NCI-H2196 treated with DMSO at 0.1 percent for 48 hours (cell line): ENCODE data around the gene NPEPL1.

Experiments
- DNase-seq: peaks from one replicate; lab custom pipeline; 2025; ENCODE audit not compliant: unreplicated experiment; lab: John Stamatoyannopoulos, UW

Gene NPEPL1

DNA sequence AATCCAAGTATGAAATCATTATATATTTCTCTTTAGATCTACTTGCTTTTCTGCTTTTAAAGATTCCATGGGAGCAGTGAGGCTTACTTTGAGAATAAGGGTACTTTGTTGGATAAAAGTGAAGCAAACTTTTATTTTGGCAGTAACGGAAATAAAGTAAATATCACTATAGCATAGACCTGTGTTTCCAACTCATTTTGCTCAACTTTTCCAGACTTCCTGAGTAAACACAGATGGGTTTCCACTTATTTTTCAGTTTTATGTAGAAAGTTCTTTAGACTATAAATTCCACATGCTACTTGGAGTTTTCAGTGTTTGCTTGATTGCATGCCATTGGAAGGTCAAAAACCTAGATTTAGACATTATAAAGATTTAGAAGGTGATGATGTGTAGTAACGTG, 35.3 kb upstream of the NPEPL1 start:
- no peak for DNase-seq

DNA sequence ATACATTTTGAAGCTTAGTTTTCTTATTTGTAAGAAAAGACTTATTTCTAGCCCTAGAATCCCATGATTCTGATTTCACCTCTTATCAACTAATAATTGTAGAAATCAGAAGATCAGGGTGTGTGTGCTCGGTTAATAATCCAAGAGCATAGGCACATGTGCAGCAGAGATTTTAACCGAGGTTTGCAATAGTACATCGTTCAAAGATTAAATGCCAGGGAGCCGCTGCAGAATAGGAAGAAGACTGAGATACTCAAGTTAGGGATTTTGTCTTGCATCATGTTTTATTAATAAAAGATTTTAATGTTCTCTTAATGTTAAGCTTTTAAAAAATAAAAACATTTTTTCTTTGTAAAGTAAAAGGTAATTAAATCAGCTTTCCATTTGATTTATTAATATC, 34.6 kb upstream of the NPEPL1 start:
- DNase-seq, result no peak

GRCh38 chr20:58658760-58659159, 33.8 kb upstream of the NPEPL1 start:
- no peak for DNase-seq

DNA sequence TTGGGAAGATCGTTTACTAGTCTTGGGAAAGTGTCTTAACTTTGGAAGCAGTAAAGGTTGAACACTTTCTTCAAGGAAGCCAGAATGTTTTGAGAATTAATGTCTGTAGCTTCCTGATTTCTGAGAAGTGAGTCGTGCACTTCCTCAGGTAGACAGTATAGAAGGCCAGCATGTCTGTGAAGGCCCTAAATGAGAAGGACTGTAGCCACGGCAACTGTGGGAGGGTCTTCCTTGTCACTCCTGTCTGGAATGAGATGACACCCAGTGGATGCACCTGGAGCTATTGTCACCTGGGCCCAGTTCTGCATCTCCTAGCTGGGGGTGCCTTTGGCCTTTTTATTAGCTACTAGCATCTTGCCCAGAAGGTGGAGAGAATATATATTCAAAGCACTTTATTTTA, 32.8 kb upstream of the NPEPL1 start:
- DNase-seq, result no peak

- no peak for DNase-seq
Observed at GRCh38 chr20:58660855-58661597, 31.6 kb upstream of the NPEPL1 start.

DNA sequence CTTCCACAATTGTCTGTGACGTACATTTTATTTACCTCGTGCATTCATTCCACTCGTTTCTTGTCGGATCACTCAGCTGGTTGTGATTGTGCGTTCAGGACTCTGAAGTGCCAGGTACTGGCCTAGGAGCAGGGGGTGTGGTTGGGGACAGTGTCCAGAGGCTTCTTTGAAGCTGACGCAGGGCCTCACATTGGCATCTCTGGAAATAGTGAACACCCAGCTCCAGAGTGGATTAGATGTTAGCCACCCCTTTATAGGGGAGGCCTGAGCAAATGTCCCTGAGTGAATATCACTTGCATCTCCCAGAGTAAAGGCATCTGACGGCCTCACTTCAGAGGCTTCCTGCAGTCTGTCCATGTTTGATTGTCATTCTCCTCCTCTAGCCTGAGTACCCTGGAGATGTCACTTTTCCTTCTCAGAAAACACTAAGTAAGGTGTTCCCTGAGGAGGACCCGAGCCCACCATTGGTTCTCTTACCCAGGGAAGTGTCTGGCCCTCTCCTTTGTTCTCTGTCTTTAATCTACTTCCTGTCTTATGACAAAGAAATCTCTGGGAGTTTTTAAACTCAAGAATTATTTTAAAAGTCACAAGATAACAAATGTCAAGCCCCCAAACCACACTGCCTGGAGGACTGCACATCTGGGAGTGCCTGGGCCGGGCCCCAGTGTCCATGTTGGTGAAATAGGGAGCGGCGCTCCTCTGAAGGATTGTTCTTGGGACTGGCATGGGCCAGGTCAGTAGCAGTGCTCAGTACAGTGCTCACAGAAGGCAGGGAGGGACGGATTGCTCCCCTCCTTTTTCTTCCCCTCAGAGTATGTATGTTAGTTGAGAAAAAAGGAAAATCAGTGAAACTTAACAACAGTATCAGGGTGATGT, 30.8 kb upstream of the NPEPL1 start:
- DNase-seq, result no peak

DNA sequence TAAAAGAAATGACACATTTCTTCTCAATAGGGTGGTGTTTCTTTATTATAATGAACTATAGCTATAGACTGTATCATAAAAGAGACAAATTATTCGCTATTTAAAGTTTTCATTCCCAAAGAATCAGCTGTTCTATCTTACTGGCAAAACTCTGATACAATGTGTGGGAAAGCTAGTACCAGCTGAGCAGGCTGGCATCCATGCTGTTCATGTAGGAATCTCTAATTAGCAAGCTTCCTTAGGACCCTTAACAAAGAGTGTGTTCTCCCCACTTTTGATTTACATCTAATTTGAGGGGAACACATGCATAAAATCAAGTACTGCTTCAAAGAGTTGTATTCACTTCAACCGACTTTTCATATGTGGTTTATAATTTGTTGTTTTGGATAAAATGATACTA, 28.3 kb upstream of the NPEPL1 start:
- DNase-seq, result no peak

DNA sequence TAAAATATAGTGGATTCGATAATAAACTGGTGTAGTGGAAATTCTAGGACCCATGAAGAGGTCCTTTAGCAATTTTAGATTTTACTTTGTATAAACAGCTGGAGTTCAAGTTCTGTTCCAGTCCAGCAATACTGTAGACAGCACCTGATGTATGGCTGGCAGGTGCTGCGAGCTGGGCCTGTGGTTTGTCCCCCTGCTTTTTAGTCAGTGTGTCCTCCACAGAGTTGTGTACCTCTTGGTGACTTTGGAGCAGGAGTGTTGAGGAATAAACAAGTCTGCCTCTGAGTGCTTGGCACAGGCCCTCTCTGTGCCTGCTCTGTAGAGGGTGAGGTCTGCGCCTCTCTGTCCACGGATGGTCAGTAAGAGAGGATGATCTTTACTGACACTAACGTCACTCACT, 27.7 kb upstream of the NPEPL1 start:
- no peak for DNase-seq

GRCh38 chr20:58665606-58666005, 27.0 kb upstream of the NPEPL1 start:
- no peak for DNase-seq

DNA sequence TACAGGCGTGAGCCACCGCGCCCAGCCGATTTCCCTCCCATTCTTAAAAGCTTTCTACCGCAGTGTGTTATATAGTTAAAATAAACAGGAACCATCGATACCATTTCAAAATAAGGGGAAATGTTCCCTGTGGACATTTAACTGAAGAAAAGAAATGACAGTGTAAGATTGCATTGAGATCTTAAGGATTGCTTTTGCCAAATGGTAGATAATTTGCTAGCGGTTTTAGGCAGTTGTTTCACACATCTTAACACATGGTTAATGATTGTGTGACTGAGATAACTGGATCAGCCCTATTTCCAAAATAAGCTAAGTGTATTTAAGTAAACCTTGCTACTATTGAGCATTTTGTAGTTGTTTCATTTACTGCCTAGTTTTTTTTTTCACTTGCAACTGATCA, 25.9 kb upstream of the NPEPL1 start:
- no peak for DNase-seq

- no peak for DNase-seq
Observed at GRCh38 chr20:58667975-58668374, 24.6 kb upstream of the NPEPL1 start.

DNA sequence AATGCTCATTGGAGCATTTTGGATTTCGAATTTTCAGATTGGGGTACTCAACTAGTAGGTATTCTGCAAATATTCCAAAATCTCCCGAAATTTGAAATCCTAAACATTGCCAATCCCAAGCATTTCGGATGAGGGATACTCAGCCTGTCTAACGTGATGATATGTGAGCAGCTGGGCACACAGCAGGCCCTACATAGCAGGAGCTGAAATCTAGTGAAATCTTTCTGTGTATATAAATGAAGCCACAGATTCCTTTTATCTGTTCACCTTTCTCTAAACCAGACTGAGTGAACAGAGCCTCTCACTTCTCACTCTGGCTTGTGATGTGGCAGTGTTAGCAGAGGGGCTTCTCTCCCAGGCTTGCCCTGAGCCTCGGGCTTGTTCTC, 23.7 kb upstream of the NPEPL1 start:
- no peak for DNase-seq

- DNase-seq, result no peak
Observed at GRCh38 chr20:58669287-58670006, 23.2 kb upstream of the NPEPL1 start.

DNA sequence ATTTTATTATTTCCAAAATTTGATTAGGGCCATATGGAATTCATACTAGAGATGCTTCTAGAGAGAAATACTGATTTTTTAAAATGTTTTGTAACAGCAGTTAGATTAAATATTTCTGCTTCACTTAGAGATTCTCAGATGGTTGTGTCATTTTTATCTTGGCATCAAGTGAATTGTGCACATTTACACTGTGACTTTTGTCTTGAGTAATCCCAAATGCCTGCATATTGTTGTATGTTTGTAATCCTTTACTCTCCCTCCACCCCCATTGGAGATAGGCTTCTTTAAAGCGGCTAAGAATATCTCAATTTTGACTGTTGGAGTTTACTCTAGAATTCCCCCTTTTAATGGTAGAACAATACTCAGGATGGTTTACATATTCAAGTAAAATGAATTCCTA, 22.5 kb upstream of the NPEPL1 start:
- DNase-seq, result no peak

- no peak for DNase-seq
Observed at GRCh38 chr20:58670659-58671058, 21.9 kb upstream of the NPEPL1 start.

DNA sequence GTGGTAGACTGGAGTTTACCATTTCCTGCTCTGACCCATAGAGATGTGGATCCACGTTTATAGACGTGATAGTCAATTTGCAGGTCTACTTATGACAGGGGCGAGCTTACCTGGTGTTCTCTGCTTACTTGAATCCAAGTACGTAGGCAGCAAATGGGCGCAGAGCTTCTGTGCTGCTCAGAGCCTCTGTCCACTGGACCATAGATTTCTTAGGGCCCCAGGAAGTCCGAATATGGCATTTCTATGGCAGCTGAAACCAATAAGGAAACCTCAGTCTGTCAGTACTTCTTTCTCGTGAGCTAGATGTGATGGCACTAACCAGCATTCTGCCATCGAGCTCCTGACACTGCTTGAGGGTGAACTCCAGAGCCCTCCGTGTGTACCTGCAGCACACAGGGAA, 19.5 kb upstream of the NPEPL1 start:
- no peak for DNase-seq

DNA sequence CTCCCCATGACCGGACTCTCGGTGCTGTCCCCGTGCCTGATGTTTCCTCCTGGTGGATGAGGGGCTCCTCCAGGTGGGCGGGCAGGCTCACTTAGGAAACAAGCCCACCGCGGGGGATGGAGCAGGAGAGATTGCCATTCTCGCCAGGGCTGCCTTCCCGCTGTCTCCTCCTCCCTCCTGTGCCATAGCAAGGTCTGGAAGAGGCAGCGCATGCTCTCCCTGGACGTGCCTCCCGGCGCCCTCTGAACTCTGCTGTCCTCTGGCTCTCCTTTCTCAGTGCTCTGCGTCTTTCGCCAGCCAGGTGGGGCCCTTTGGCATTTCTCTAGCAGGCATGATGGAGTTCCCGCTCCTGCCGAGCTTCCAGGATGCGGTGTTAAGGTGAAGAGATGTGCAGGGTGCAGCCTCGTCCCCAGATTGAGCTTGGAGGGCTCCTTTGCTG, 17.4 kb upstream of the NPEPL1 start:
- DNase-seq, result no peak

- DNase-seq, result no peak
Observed at GRCh38 chr20:58675641-58676040, 17.0 kb upstream of the NPEPL1 start.

DNA sequence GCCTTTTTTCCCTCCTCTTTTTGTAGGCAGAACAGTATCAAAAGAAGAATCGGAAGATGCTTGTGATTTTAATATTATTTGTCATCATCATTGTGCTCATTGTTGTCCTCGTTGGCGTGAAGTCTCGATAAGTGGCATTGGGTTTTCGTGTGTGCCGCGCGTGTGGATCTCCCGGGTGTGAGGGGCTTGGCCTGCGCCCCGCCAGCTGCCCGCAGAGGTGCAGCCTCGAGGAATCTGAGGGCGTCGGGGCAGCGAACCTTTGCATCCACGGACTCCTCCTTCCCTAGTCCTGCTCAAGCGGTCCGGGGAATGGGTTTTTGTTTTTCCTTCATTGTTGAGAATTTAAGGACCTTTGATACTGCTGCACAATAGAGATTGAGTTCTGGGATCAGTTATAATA, 16.4 kb upstream of the NPEPL1 start:
- no peak for DNase-seq

GRCh38 chr20:58677079-58677604, 15.5 kb upstream of the NPEPL1 start:
- no peak for DNase-seq

DNA sequence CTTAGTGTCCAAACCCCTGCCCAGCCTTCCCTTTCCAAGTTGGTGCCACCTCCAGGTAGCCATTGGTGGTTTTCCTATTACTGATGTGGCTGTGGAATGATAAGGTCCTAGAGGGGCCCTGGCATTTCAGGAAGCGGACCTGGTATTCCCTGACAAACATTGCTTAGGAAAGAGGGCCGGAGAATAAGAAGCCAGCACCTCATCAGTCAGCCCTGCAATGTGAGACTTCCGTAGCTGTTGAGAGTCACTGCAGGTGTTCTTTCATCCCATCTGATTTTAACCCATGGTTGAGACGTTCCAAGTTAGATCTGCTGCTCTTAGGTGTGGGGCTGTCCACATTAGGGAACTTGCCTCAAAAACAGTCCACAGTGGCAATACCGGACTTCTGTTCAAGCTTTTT, 14.8 kb upstream of the NPEPL1 start:
- DNase-seq, result no peak

DNA sequence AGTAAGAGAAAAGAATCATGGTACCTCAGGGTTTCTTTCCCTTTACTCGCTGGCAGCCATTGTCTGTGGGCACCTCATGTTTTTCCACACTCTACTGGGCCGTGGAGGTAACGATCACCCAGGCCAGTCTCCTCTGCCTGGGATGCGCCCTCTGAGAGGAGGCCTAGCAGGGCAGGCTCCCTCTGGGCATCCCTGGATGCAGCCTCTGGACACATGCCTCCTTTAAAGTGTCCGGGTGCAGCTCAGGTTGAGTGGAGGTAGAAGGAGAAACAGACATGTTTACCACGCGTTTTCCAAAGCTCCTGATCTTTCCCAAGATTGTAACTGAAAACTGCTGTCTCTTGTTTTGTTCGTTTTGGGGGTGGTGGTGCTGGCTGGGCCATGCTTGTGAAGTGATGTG, 13.8 kb upstream of the NPEPL1 start:
- DNase-seq, result no peak
